A673 (cell line): ENCODE data around the gene WFDC6. TPM values are rescaled to one million over a fixed set of nuclear protein-coding genes. Genes with fewer than 3 reads are reported as not detected.
"Not testable (repeated sequence)": the region's sequence is repeated elsewhere in the genome, so short reads cannot be mapped to it uniquely, and the experiment has no call there.

Source experiments
- Bru-seq: library from RNA; stranded (reverse); fragments of 400-500 nt; gene quantifications from one replicate; lab custom pipeline; 2021; lab: Mats Ljungman, UMichigan
- BruChase-seq, 2 experiments: library from RNA; stranded (reverse); fragments of 400-500 nt; gene quantifications; one replicate each; lab custom pipeline; 2021; lab: Mats Ljungman, UMichigan
- BruUV-seq: library from RNA; stranded (reverse); fragments of 400-500 nt; replicated peaks from 2 replicates; lab custom pipeline; 2021; lab: Mats Ljungman, UMichigan
- CTCF ChIA-PET: fragments of 300-600 bp; sonication (Branson Sonifier 250); formaldehyde crosslinking; loops from one replicate; lab custom pipeline; 2022; ENCODE audit warnings: antibody characterized with exemption; lab: Charles Lee
- POLR2A ChIA-PET: fragments of 300-600 bp; sonication (Branson Sonifier 250); formaldehyde crosslinking; loops from one replicate; lab custom pipeline; 2022; ENCODE audit warnings: antibody characterized with exemption; ENCODE audit not compliant: low non-redundant PET; lab: Charles Lee
- DNase-seq: peaks from one replicate; pipeline ENCODE4 v3.0.0-alpha.2; 2015; ENCODE audit warnings: low spot score
- H3K27ac ChIP-seq: fragments of 200-600 bp; sonication (generic); 2 replicates; pipeline ENCODE4 v1.5.1; 2016; ENCODE audit warnings: mixed run types, low read depth, mild to moderate bottlenecking, mixed read lengths, antibody characterized with exemption, low read length; ENCODE audit not compliant: poor library complexity, severe bottlenecking
- H3K27me3 ChIP-seq: fragments of 200-600 bp; sonication (generic); replicated peaks from 2 replicates; pipeline ENCODE4 v1.6.1; 2017; ENCODE audit warnings: mixed run types, low read depth, mild to moderate bottlenecking, mixed read lengths, antibody characterized with exemption, low read length; ENCODE audit not compliant: insufficient read depth, poor library complexity
- H3K36me3 ChIP-seq: fragments of 200-600 bp; sonication (generic); 2 replicates; pipeline ENCODE4 v1.6.1; 2016; ENCODE audit warnings: mixed run types, mild to moderate bottlenecking, mixed read lengths, antibody characterized with exemption, low read length; ENCODE audit not compliant: insufficient read depth, poor library complexity, severe bottlenecking
- H3K4me1 ChIP-seq: fragments of 200-600 bp; sonication (generic); 2 replicates; pipeline ENCODE4 v1.6.1; 2017; ENCODE audit warnings: mixed run types, mild to moderate bottlenecking, mixed read lengths, antibody characterized with exemption, low read length; ENCODE audit not compliant: insufficient read depth, poor library complexity, severe bottlenecking
- H3K4me3 ChIP-seq: fragments of 200-600 bp; sonication (generic); 2 replicates; pipeline ENCODE4 v1.5.1; 2016; ENCODE audit warnings: low read depth, mixed run types, mild to moderate bottlenecking, mixed read lengths, low read length; ENCODE audit not compliant: poor library complexity, severe bottlenecking
- H3K9me3 ChIP-seq: fragments of 200-600 bp; sonication (generic); 2 replicates; pipeline ENCODE4 v1.6.1; 2016; ENCODE audit warnings: mixed run types, low read depth, mild to moderate bottlenecking, mixed read lengths, antibody characterized with exemption, low read length; ENCODE audit not compliant: poor library complexity, severe bottlenecking
- CTCF ChIP-seq: fragments of 300-800, 200-600 bp; sonication (generic); conservative IDR thresholded peaks from 2 replicates; pipeline ENCODE4 v1.5.1; 2017; ENCODE audit warnings: low read depth, mild to moderate bottlenecking, antibody characterized with exemption, low read length, moderate library complexity, mixed read lengths
- EZH2 ChIP-seq: fragments of 200-600 bp; sonication (generic); IDR thresholded peaks from 2 replicates; pipeline ENCODE4 v1.6.1; 2017; ENCODE audit warnings: borderline replicate concordance, low read depth, mild to moderate bottlenecking, mixed read lengths, antibody characterized with exemption, low read length; ENCODE audit not compliant: poor library complexity, severe bottlenecking
- intact Hi-C: fragments of 100-400 bp; cut with micrococcal nuclease; formaldehyde crosslinking; loops from one replicate; pipeline ENCODE4 v1.10.0; 2022; ENCODE audit not compliant: unreplicated experiment
- long read RNA-seq: library from polyadenylated mRNA; stranded (forward); transcript quantifications from one replicate; pipeline ENCODE4 v2.0.0, GENCODE V29; 2022
- total RNA-seq: library from RNA; stranded (reverse); gene quantifications from 2 replicates; pipeline ENCODE4 v1.2.3, GENCODE V29; 2021

WFDC6 gene
- not detected in 2 replicates for total RNA-seq
- Bru-seq, nascent RNA, result not detected
- BruChase-seq, experiment 1, labeled RNA remaining after a 2-hour chase, result not detected
- not detected for BruChase-seq, experiment 2, labeled RNA remaining after a 6-hour chase
- long read RNA-seq, result 0 reads

DNA sequence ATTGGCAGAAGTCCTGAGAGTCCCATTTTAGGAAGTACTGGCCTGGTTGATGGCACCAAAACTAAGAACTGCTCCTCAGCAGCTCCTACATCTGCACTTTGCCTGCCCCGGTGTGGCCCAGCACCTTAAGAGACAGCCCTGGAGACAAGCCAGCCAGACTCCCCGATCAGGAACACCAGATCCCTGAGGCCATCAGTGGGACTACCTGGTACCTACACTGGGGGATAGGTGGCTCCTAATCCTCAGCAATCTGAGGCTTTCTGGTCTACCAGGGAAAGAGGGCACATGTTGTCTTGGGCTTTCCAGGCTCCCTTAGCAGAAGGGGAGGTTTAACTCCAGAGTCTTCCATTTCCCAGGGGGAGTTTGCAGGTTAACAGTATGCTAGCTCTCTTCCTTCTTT lies at the start of gene WFDC6:
Gene WFDC6, minus strand, starts transcription at position 101 of the 400 bp plus-strand sequence. Its CDS starts 75 bp downstream, at position 26.
- Histone ChIP-seq H3K27ac (no peak within 1 kb of the TSS), H3K4me1 (no peaks in the 10 kb centered on the region), H3K4me3 (no peak within 1 kb of the TSS), H3K27me3 (peaks cover 43% of the 10 kb centered on the region), H3K36me3 (no peaks in the 10 kb centered on the region), H3K9me3 (no peaks in the 10 kb centered on the region)
- no TSS peak for BruUV-seq
- no peak for DNase-seq
- POLR2A ChIA-PET, result no interaction called here
- TF ChIP-seq CTCF (no peak), EZH2 (no peak)
- intact Hi-C loops, result no loop called here
- CTCF ChIA-PET, result no interaction called here

DNA sequence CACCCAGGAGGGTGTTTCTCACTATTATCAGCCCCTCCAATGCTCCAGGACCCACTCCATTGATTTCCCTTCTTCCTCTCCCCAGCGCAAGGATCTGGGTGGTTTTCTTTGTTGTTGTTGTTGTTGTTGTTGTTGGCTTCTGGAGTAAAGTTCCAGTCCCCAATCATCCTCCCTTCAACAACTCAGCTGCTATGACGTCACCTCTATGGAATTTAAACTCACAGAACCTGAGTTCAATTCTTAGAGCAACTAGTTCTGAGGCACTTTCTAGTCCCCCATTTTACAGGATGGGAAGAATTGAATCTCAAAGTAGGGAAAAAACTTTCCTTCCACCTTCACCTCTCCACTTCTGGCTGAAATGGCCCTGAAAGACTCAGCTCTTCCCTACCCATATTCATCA lies 49.5 kb upstream of the WFDC6 start:
- Histone ChIP-seq H3K36me3 (no peaks in the 10 kb centered on the region), H3K27ac (no peak overlapping the region), H3K9me3 (no peaks in the 10 kb centered on the region), H3K4me1 (no peaks in the 10 kb centered on the region), H3K27me3 (peaks cover 6% of the 10 kb centered on the region), H3K4me3 (no peak overlapping the region)
- no peak for DNase-seq
- no peak for TF ChIP-seq EZH2
- no peak for TF ChIP-seq CTCF
- ChIA-PET CTCF (no interaction called here), POLR2A (no interaction called here)
- intact Hi-C loops, result no loop called here
- no TSS peak for BruUV-seq

GRCh38 chr20:45585986-45586385 lies 46.7 kb upstream of the WFDC6 start:
- peaks cover 21% of the 10 kb centered on the region for H3K27me3 ChIP-seq
- H3K36me3 ChIP-seq, intact Hi-C loops, DNase-seq, BruUV-seq, H3K9me3 ChIP-seq, H3K27ac ChIP-seq, H3K4me1 ChIP-seq, H3K4me3 ChIP-seq, POLR2A ChIA-PET, CTCF ChIA-PET: not testable (repeated sequence)

DNA sequence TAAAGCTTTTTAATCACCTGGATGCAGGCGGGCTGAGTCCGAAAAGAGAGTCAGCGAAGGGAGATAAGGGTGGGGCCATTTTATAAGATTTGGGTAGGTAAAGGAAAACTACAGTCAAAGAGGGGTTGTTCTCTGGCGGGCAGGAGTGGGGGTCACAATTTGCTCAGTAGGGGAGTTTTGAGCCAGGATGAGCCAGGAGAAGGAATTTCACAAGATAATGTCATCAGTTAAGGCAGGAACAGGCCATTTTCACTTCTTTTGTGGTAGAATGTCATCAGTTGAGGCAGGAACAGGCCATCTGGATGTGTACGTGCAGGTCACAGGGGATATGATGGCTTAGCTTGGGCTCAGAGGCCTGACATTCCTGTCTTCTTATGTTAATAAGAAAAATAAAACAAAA lies 45.0 kb upstream of the WFDC6 start:
- H3K4me3 ChIP-seq, POLR2A ChIA-PET, intact Hi-C loops, H3K27ac ChIP-seq, DNase-seq, H3K36me3 ChIP-seq, BruUV-seq, H3K4me1 ChIP-seq, CTCF ChIA-PET, H3K9me3 ChIP-seq: not testable (repeated sequence)
- H3K27me3 ChIP-seq, result peaks cover 26% of the 10 kb centered on the region
